Nucleus accumbens (tissue), 56 donors: ENCODE measurements around the gene KLF13.

ENCODE experiments used
- DNase-seq, 56 donors: peaks; one replicate each; lab custom pipeline; 2025; lab: John Stamatoyannopoulos, UW

The KLF13 gene

GRCh38 chr15:31297575-31298456, 28.8 kb upstream of the KLF13 start:
- DNase-seq: no peak

- DNase-seq: no peak
Measured at GRCh38 chr15:31298707-31299172, 27.9 kb upstream of the KLF13 start.

- peak in 55 of 56 donors; percentile 21 to 96 (median 88) for DNase-seq
Measured at GRCh38 chr15:31300208-31300661, 26.4 kb upstream of the KLF13 start.

DNA sequence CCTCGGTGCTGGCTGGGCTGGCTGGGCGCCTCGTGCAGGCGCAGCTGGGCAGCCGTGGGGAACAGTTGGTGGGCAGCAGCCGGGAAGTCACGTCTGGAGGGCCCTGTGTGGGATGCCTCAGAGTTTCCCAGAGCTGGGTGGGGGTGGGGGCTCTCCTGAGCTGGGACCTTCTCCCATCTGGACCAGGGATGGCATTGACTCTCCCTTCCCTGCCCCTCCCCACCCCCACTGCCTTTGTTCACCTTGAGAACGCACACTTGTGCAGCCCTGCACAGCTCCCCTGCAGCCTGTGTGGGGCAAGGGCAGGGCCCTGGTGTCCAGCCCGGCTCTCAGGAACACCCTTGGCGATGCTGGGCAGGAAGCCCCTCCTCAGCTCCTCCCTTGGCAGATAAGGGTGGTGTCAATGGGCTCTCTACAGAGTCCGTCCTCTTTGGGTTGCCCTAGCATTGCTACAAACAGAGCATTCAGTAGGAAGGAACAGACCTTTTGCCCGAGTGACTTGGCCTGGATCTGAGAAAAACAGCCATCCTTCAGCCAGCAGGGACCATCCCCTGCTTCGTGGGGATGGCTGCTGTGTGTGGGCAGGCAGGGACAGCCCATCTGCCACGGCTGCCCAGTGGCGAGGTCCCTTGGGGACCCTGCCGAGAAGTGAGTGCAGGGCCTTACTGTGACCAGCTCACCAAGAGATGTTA, 25.5 kb upstream of the KLF13 start:
- no peak for DNase-seq

DNA sequence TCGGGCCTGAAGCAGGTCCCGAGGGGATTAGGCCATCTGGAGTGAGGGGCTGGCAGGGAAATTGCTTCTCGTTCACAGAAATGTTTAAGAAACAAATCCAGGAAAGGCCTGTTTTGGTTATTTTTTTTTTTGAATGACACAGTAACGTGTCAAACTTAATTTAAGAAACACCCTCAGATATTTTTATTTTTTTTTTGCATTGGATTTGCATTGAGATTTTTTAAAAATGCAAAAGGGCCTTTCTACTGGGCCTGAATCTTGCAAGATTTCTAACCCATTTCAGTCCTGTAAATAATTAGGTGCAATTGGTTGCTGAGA, 25.0 kb upstream of the KLF13 start:
- no peak for DNase-seq

- no peak for DNase-seq
Measured at GRCh38 chr15:31302029-31302657, 24.5 kb upstream of the KLF13 start.

- peak in 1 of 56 donors; percentile 37 for DNase-seq
Measured at GRCh38 chr15:31302778-31303725, 23.6 kb upstream of the KLF13 start.

- no peak for DNase-seq
Measured at GRCh38 chr15:31303726-31304648, 22.6 kb upstream of the KLF13 start.

- peak in 6 of 56 donors; percentile 11 to 45 (median 40) for DNase-seq
Measured at GRCh38 chr15:31304751-31305365, 21.8 kb upstream of the KLF13 start.

GRCh38 chr15:31305375-31305774, 21.3 kb upstream of the KLF13 start:
- DNase-seq: no peak

DNA sequence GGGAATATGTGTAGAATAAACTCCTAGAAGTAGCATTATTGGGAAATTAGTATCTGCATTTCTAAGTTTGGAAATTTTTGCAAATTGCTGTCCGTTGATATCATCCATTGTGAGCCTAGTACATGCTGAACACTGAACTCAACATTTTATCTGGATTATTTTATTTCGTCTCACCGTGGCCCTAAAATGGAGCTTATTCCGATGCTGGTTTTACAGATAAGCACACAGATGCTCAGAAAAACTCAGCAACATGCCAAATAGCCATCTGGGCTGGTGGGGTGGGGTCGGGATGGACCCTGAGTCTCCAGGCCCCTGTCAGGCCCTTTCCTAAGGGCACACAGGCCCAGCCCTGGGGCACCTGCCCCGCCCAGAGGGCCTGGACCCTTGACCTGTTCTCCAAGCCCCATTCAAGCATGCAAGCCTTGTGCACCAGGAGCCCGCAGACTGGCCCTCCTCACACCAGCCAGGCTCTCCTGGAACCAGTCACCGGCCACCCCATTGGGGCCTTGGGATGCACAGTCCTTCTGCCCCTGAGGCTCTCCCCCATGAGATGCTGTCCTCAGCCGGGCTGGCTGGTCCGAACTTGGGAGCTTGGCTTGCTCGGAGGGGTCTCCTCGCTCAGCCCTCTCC, 20.7 kb upstream of the KLF13 start:
- DNase-seq: no peak

- peak in 55 of 56 donors; percentile 37 to 97 (median 88) for DNase-seq
Measured at GRCh38 chr15:31306426-31307269, 20.0 kb upstream of the KLF13 start.

- no peak for DNase-seq
Measured at GRCh38 chr15:31307270-31308184, 19.1 kb upstream of the KLF13 start.

DNA sequence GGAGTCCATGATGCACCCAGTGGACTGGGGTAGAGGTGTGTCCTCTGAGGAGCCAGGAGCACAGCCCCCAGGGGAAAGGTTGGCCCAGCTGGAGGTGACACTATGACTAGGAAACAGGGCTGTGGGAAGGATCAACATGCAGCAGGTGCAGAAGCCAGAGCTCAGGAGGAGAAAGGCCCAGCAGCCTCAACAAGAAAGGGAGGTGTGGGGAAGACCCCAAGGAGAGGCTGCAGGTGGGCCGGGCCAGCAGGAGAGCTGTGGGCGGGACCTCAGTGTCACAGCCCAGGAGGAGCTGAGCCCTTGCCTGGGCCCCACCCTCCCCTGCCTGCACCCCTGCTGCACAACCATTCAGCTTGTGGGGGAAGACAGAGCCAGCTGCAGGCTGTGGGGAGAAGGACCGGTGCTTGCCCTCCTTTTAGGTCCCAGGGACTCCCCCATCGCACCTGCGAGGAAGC, 18.4 kb upstream of the KLF13 start:
- no peak for DNase-seq

DNA sequence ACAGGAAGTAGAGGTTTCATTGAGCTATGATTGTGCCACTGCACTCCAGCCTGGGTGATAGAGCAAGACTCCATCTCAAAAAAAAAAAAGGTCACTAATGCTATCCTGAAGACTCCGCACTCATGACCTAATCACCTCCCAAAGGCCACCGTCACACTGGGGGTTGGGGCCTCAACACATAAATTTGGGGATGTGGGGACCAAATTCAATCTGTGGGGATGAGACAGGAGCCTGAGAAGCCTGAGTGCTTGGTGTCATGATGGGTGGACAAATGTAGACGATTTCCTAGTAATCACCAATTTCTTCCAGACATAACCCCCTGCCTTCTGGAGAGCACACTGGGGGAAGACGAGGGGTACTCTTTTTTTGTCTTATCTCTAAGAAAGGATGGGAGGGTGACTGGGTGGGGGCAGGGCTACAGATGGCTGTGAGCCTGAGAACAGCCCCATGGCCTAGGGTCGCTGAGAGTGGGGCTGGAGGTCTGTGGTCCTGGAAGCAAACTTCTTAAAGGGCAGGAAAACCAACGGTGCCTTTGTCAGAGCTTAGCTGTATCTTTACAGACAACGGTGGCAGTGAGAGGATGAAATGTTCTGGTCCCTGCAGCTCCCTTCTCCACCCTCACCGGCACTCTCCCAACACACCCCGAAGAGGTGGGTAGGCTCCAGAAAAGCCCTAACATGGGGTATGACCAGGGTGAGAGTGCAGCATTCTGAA, 16.6 kb upstream of the KLF13 start:
- no peak for DNase-seq
